Muscle layer of colon (tissue), 2 donors: Measurements from ENCODE around the gene NPL.

Experiments
- H3K27ac ChIP-seq: one replicate; pipeline ENCODE4 v1.7.0; 2013; ENCODE audit warnings: low read depth, mild to moderate bottlenecking, low read length, moderate library complexity
- H3K27me3 ChIP-seq, 2 donors: one replicate each; pipeline ENCODE4 v1.7.0; 2013; ENCODE audit warnings: low read length in 2 of 2, mild to moderate bottlenecking in 2 of 2; ENCODE audit not compliant: insufficient read depth in 2 of 2, control insufficient read depth in 1 of 2
- H3K36me3 ChIP-seq: one replicate; pipeline ENCODE4 v1.7.0; 2013; ENCODE audit warnings: mild to moderate bottlenecking, low read length; ENCODE audit not compliant: insufficient read depth
- H3K4me1 ChIP-seq: one replicate; pipeline ENCODE4 v1.7.0; 2013; ENCODE audit warnings: mild to moderate bottlenecking, low read length; ENCODE audit not compliant: insufficient read depth
- H3K4me3 ChIP-seq, 2 donors: one replicate each; pipeline ENCODE4 v1.7.0; 2013; ENCODE audit warnings: low read length in 2 of 2, low read depth in 1 of 2, mild to moderate bottlenecking in 1 of 2, moderate library complexity in 1 of 2
- H3K9ac ChIP-seq: one replicate; pipeline ENCODE4 v1.7.0; 2013; ENCODE audit warnings: low read length
- H3K9me3 ChIP-seq: one replicate; pipeline ENCODE4 v1.7.0; 2013; ENCODE audit warnings: mild to moderate bottlenecking, low read length
- donor health status: abdominal sarcoma.
- donor health status: Adenocarcinoma of cecum.

Gene NPL

GRCh38 chr1:182782587-182782913 is 7.0 kb upstream of the NPL start:
- H3K9ac ChIP-seq = no peak overlapping the region
- H3K27ac ChIP-seq = no peak overlapping the region
- H3K4me3 ChIP-seq = no peak overlapping the region
- H3K36me3 ChIP-seq = no peaks in the 10 kb centered on the region
- no peaks in the 10 kb centered on the region for H3K4me1 ChIP-seq
- H3K27me3 ChIP-seq = no peaks in the 10 kb centered on the region
- H3K9me3 ChIP-seq = no peaks in the 10 kb centered on the region

GRCh38 chr1:182783068-182783467 is 6.5 kb upstream of the NPL start:
- Histone ChIP-seq H3K27ac (no peak overlapping the region), H3K4me1 (no peaks in the 10 kb centered on the region), H3K9me3 (no peaks in the 10 kb centered on the region), H3K4me3 (no peak overlapping the region), H3K27me3 (no peaks in the 10 kb centered on the region), H3K36me3 (no peaks in the 10 kb centered on the region), H3K9ac (no peak overlapping the region)

GRCh38 chr1:182784556-182785171 is 4.9 kb upstream of the NPL start:
- Histone ChIP-seq H3K9me3 (no peaks in the 10 kb centered on the region), H3K36me3 (no peaks in the 10 kb centered on the region), H3K27me3 (no peaks in the 10 kb centered on the region), H3K4me3 (no peak overlapping the region), H3K9ac (no peak overlapping the region), H3K27ac (no peak overlapping the region), H3K4me1 (peaks cover 6% of the 10 kb centered on the region)

- Histone ChIP-seq H3K4me3 (no peak overlapping the region), H3K27ac (no peak overlapping the region), H3K27me3 (no peaks in the 10 kb centered on the region), H3K4me1 (peaks cover 11% of the 10 kb centered on the region), H3K36me3 (no peaks in the 10 kb centered on the region), H3K9me3 (no peaks in the 10 kb centered on the region), H3K9ac (no peak overlapping the region)
Measured at GRCh38 chr1:182785181-182785580, 4.4 kb upstream of the NPL start.

GRCh38 chr1:182786223-182786994 is 3.2 kb upstream of the NPL start:
- no peak overlapping the region for H3K27ac ChIP-seq
- H3K4me3 ChIP-seq = no peak overlapping the region
- no peaks in the 10 kb centered on the region for H3K36me3 ChIP-seq
- no peaks in the 10 kb centered on the region for H3K9me3 ChIP-seq
- H3K27me3 ChIP-seq = no peaks in the 10 kb centered on the region
- H3K4me1 ChIP-seq = peaks cover 13% of the 10 kb centered on the region
- no peak overlapping the region for H3K9ac ChIP-seq

- Histone ChIP-seq H3K4me1 (peaks cover 13% of the 10 kb centered on the region), H3K9ac (no peak overlapping the region), H3K36me3 (no peaks in the 10 kb centered on the region), H3K9me3 (no peaks in the 10 kb centered on the region), H3K4me3 (no peak overlapping the region), H3K27ac (no peak overlapping the region), H3K27me3 (no peaks in the 10 kb centered on the region)
Measured at GRCh38 chr1:182786995-182787324, 2.6 kb upstream of the NPL start.

GRCh38 chr1:182791281-182792179 is 2.0 kb downstream of the NPL start:
- H3K36me3 ChIP-seq = peaks cover 8% of the 10 kb centered on the region
- no peak overlapping the region for H3K27ac ChIP-seq
- no peaks in the 10 kb centered on the region for H3K9me3 ChIP-seq
- no peak overlapping the region for H3K4me3 ChIP-seq
- no peak overlapping the region for H3K9ac ChIP-seq
- H3K27me3 ChIP-seq = no peaks in the 10 kb centered on the region
- H3K4me1 ChIP-seq = peaks cover 13% of the 10 kb centered on the region

- no peaks in the 10 kb centered on the region for H3K9me3 ChIP-seq
- no peak overlapping the region for H3K4me3 ChIP-seq
- peaks cover 6% of the 10 kb centered on the region for H3K4me1 ChIP-seq
- no peak overlapping the region for H3K9ac ChIP-seq
- H3K27ac ChIP-seq = no peak overlapping the region
- peaks cover 8% of the 10 kb centered on the region for H3K36me3 ChIP-seq
- H3K27me3 ChIP-seq = no peaks in the 10 kb centered on the region
Measured at GRCh38 chr1:182794091-182794490, 4.5 kb downstream of the NPL start.

- H3K4me3 ChIP-seq = no peak overlapping the region
Measured at GRCh38 chr1:182794676-182795201, 5.2 kb downstream of the NPL start.

GRCh38 chr1:182795563-182796228 is 6.1 kb downstream of the NPL start:
- H3K4me1 ChIP-seq = no peaks in the 10 kb centered on the region
- H3K27me3 ChIP-seq = no peaks in the 10 kb centered on the region
- H3K27ac ChIP-seq = no peak overlapping the region
- no peaks in the 10 kb centered on the region for H3K9me3 ChIP-seq
- H3K36me3 ChIP-seq = peaks cover 8% of the 10 kb centered on the region
- no peak overlapping the region for H3K4me3 ChIP-seq
- no peak overlapping the region for H3K9ac ChIP-seq

More at GRCh38 chr1:182794676-182795201, 5.2 kb downstream of the NPL start:
- Histone ChIP-seq H3K9ac (no peak overlapping the region), H3K4me1 (peaks cover 6% of the 10 kb centered on the region), H3K36me3 (peaks cover 8% of the 10 kb centered on the region), H3K9me3 (no peaks in the 10 kb centered on the region), H3K27me3 (no peaks in the 10 kb centered on the region), H3K27ac (no peak overlapping the region)
